Fibroblast of lung (primary cell): ENCODE results near the gene IDH1. TPM values are rescaled to one million over a fixed set of nuclear protein-coding genes. Genes with fewer than 3 reads are reported as not detected.
A peak's percentile ranks its signal among the peaks of the same experiment; 100 is the strongest.

Source experiments
- DNase-seq, 2 donors: peaks; one replicate each; pipeline versions ENCODE4 v3.0.0 to v3.0.0-alpha.2; 2010; ENCODE audit warnings: low read depth in 2 of 2
- H2AFZ ChIP-seq: 2 replicates; pipeline ENCODE4 v1.5.1; 2012; ENCODE audit warnings: low read length, control low read depth, inconsistent platforms
- H3K27ac ChIP-seq: 2 replicates; pipeline ENCODE4 v1.5.1; 2011; ENCODE audit warnings: low read length, control low read depth; ENCODE audit not compliant: insufficient read depth
- H3K27me3 ChIP-seq: 2 replicates; pipeline ENCODE4 v1.5.1; 2011; ENCODE audit warnings: mild to moderate bottlenecking, low read length; ENCODE audit not compliant: control insufficient read depth, insufficient read depth
- H3K36me3 ChIP-seq: 2 replicates; pipeline ENCODE4 v1.5.1; 2011; ENCODE audit warnings: low read length; ENCODE audit not compliant: control insufficient read depth, insufficient read depth
- H3K4me1 ChIP-seq: 2 replicates; pipeline ENCODE4 v1.5.1; 2011; ENCODE audit warnings: low read length; ENCODE audit not compliant: control insufficient read depth, insufficient read depth; ENCODE audit errors: extremely low read depth
- H3K4me2 ChIP-seq: 2 replicates; pipeline ENCODE4 v1.5.1; 2011; ENCODE audit warnings: low read length, control low read depth; ENCODE audit not compliant: insufficient read depth; ENCODE audit errors: extremely low read depth
- H3K4me3 ChIP-seq, 4 experiments: fragments of 200-600 bp in 1 of 4; sonication (generic) in 1 of 4; replicated peaks in 1 of 4; 2 replicates each; pipeline ENCODE4 v1.5.1; 2011 to 2016; ENCODE audit warnings: low read length in 4 of 4, low read depth in 3 of 4, mild to moderate bottlenecking in 3 of 4, control low read depth in 2 of 4, inconsistent platforms in 1 of 4, mixed read lengths in 1 of 4; ENCODE audit not compliant: insufficient read depth in 1 of 4; ENCODE audit errors: control extremely low read depth in 1 of 4
- H3K79me2 ChIP-seq: 2 replicates; pipeline ENCODE4 v1.5.1; 2012; ENCODE audit warnings: mild to moderate bottlenecking, low read length, inconsistent platforms; ENCODE audit not compliant: control insufficient read depth, insufficient read depth
- H3K9ac ChIP-seq: 2 replicates; pipeline ENCODE4 v1.5.1; 2011; ENCODE audit warnings: mild to moderate bottlenecking, low read length, control low read depth; ENCODE audit not compliant: insufficient read depth
- H3K9me3 ChIP-seq: 2 replicates; pipeline ENCODE4 v1.5.1; 2012; ENCODE audit warnings: low read depth, low read length; ENCODE audit not compliant: control insufficient read depth, insufficient read depth
- H4K20me1 ChIP-seq: 2 replicates; pipeline ENCODE4 v1.5.1; 2011; ENCODE audit warnings: low read length; ENCODE audit not compliant: control insufficient read depth, insufficient read depth; ENCODE audit errors: extremely low read depth
- EZH2 ChIP-seq: IDR thresholded peaks from 2 replicates; pipeline ENCODE4 v1.5.1; 2012; ENCODE audit warnings: low read length, control low read depth, mild to moderate bottlenecking; ENCODE audit errors: missing control alignments
- polyA plus RNA-seq, 2 donors: library from polyadenylated mRNA; depleted of rRNA in 1 of 2; stranded (reverse) in 1 of 2; unstranded in 1 of 2; fragments of >200 nt; gene quantifications; 2 replicates each; pipeline ENCODE4 v1.2.1, GENCODE V29; 2011 to 2012; ENCODE audit warnings: missing spikeins in 1 of 2
- total RNA-seq: library from RNA; depleted of rRNA; stranded (reverse); fragments of >200 nt; gene quantifications from 2 replicates; pipeline ENCODE4 v1.2.1, GENCODE V29; 2014
- TF ChIP-seq, protein P1 (sequence below), 2 donors: IDR thresholded peaks in 1 of 2; conservative IDR thresholded peaks in 1 of 2; 1 replicate in 1 of 2; 2 replicates in 1 of 2; pipeline ENCODE4 v1.5.1; 2011 to 2012; ENCODE audit warnings: low read length in 2 of 2, control low read depth in 1 of 2, inconsistent platforms in 1 of 2, low read depth in 1 of 2, mild to moderate bottlenecking in 1 of 2

The IDH1 gene
- total and polyA plus RNA-seq, 2 donors (not counting 1 experiment from before 2014, with no cell fraction given): 199 to 378 TPM

DNA sequence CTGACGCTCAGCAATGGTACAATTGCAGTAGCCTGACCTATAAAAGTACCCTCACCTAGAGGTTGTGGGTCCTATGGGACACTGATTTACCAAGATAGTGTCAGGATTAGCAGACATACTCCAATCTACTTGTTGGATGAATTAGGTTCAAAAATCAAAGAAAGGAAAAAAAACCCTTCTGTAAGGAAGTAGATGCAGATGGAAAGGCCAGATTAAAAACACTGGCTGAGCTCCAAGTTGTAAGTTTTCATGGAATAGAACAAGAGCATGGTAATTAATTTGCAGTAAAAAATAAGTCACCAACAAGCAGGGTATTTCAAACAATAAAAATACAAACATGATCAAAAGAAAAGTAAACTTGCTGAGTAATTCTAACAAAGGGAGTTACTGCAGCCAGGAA lies 26.4 kb downstream of the IDH1 start:
- Histone ChIP-seq H3K4me1 (no peaks in the 10 kb centered on the region), H3K9ac (no peak overlapping the region), H4K20me1 (no peaks in the 10 kb centered on the region), H3K4me2 (no peak overlapping the region), H2AFZ (no peak overlapping the region), H3K9me3 (no peaks in the 10 kb centered on the region), H3K27ac (no peak overlapping the region), H3K27me3 (no peaks in the 10 kb centered on the region), H3K4me3 (no peak overlapping the region), H3K36me3 (no peaks in the 10 kb centered on the region), H3K79me2 (no peaks in the 10 kb centered on the region)
- TF ChIP-seq EZH2: no peak
- TF ChIP-seq, protein P1, sequence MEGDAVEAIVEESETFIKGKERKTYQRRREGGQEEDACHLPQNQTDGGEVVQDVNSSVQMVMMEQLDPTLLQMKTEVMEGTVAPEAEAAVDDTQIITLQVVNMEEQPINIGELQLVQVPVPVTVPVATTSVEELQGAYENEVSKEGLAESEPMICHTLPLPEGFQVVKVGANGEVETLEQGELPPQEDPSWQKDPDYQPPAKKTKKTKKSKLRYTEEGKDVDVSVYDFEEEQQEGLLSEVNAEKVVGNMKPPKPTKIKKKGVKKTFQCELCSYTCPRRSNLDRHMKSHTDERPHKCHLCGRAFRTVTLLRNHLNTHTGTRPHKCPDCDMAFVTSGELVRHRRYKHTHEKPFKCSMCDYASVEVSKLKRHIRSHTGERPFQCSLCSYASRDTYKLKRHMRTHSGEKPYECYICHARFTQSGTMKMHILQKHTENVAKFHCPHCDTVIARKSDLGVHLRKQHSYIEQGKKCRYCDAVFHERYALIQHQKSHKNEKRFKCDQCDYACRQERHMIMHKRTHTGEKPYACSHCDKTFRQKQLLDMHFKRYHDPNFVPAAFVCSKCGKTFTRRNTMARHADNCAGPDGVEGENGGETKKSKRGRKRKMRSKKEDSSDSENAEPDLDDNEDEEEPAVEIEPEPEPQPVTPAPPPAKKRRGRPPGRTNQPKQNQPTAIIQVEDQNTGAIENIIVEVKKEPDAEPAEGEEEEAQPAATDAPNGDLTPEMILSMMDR (conservative IDR thresholded peaks at IDR 0.05 in 1 of 2, IDR thresholded peaks at IDR 0.05 in 1 of 2; ENCODE audit: low read depth in 1 of 2, low read length in 2 of 2): no peak
- DNase-seq: no peak

DNA sequence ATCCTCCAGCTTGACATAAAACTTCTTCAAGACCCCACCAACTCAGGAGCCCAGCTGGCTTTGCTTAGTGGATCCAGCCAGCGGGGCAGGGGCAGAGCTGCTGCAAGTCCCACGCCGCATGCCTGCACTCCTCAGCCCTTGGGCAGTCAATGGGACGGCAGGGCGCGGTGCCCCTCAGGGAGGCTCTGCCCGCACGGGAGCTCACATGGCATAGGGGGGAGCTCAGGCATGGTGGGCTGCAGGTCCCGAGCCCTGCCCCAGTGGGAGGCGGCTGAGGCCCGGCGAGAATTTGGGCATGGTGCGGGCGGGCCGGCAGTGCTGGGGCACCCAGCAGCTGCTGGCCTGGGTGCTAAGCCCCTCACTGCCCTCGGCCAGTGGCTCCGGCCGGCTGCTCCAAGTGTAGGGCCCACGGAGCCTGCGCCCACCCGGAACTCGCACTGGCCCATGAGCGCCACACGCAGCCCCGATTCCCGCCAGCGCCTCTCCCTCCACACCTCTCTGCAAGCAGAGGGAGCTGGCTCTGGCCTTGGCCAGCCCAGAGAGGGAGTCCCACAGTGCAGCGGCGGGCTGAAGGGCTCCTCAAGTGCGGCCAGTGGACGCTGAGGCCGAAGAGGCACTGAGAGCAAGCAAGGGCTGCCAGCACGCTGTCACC lies 27.2 kb downstream of the IDH1 start:
- TF ChIP-seq EZH2: no peak
- TF ChIP-seq, protein P1 (conservative IDR thresholded peaks at IDR 0.05 in 1 of 2, IDR thresholded peaks at IDR 0.05 in 1 of 2; ENCODE audit: low read depth in 1 of 2, low read length in 2 of 2): no peak
- H3K27me3 ChIP-seq: no peaks in the 10 kb centered on the region

DNA sequence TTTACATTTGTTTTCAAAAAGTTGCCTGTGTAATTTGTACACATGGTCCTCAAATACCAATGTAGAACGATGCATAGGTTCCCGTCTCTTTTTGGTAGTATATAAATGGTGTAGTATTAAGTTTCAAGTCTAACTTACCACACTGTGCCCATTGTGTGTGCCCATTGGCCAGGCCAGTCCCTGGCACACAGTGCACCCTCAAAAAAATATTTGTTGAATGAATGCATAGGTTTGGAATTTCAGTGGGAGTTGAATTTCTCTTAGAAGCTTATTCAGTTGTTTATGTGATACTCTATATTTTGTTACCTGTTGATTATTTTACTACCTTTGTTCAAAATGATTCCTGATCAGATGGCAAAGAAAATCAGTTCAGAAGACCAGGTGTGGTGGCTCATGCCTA lies 30.1 kb downstream of the IDH1 start:
- Histone ChIP-seq H3K4me2 (no peak overlapping the region), H3K9ac (no peak overlapping the region)
- DNase-seq: peak in 1 of 2 donors; percentile 32

More for the DNA sequence above, 27.2 kb downstream of the IDH1 start:
- Histone ChIP-seq H3K9ac (no peak overlapping the region), H3K36me3 (no peaks in the 10 kb centered on the region), H3K4me3 (no peak overlapping the region), H3K27ac (no peak overlapping the region), H4K20me1 (no peaks in the 10 kb centered on the region), H2AFZ (no peak overlapping the region), H3K4me1 (no peaks in the 10 kb centered on the region), H3K79me2 (no peaks in the 10 kb centered on the region), H3K9me3 (no peaks in the 10 kb centered on the region), H3K4me2 (no peak overlapping the region)
- DNase-seq: no peak

More for the DNA sequence above, 30.1 kb downstream of the IDH1 start:
- no peaks in the 10 kb centered on the region for H3K36me3 ChIP-seq
- H3K27me3 ChIP-seq: no peaks in the 10 kb centered on the region
- no peaks in the 10 kb centered on the region for H3K79me2 ChIP-seq
- H3K4me1 ChIP-seq: no peaks in the 10 kb centered on the region
- TF ChIP-seq EZH2: no peak
- TF ChIP-seq, protein P1 (conservative IDR thresholded peaks at IDR 0.05 in 1 of 2, IDR thresholded peaks at IDR 0.05 in 1 of 2; ENCODE audit: low read depth in 1 of 2, low read length in 2 of 2): no peak
- no peak overlapping the region for H3K27ac ChIP-seq
- no peak overlapping the region for H3K4me3 ChIP-seq
- H4K20me1 ChIP-seq: no peaks in the 10 kb centered on the region
- no peaks in the 10 kb centered on the region for H3K9me3 ChIP-seq
- no peak overlapping the region for H2AFZ ChIP-seq
